ENCODE data around the gene MMP11.

Gene MMP11

DNA sequence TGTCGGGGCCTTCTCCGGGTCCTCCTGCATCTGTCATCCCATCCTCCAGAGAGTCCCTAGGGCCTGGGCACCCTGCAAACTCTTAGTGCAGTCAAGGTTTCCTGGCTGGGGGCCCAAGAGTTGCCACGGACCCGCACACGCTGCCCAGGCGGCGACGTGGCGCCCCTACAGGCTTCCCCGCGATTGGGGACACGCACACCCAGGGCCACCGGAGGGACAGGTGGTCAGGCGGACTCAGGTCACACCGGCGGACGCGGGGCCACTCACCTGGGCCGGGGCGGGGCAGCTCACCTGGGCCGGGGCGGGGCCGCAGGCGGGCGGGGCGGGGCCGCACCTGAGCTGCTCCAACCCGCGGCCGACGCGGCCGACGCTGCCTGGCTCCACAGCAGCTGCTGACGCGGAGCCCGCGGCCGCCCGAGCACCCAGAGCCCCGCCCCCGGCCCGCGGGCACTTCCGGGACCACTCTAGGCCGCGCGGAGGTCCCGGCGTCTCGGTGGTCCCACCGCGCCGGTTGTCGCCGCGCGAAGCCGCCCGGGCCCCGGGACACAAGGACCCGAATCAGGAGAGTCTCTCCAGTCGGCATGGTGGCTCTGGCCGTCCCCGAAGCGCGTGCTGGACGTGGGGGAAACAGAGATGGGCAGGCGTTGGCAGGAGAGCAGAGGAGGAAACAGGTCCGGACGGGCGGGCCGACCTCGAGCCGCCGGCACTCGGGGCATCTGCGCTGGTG lies 21.8 kb upstream of the MMP11 start, which contains the start of gene ZNF70:
ZNF70 (minus strand) TSS at position 399 of the 727 bp plus-strand sequence. CDS start 5,972 bp downstream, outside the sequence.
- peak within 1 kb of the TSS; percentile 87 for H3K9ac ChIP-seq (ENCODE audit: low read length)
- H3K4me1 ChIP-seq (ENCODE audit: control insufficient read depth, insufficient read depth, low read length) = peaks cover 9% of the 10 kb centered on the region
- H3K4me3 ChIP-seq (ENCODE audit: low read depth, low read length) = peak within 1 kb of the TSS; percentile 98
- H3K27ac ChIP-seq (ENCODE audit: low read depth, low read length) = peak within 1 kb of the TSS; percentile 82
- no peaks in the 10 kb centered on the region for H3K27me3 ChIP-seq (ENCODE audit: control insufficient read depth, insufficient read depth, low read length)
- no peaks in the 10 kb centered on the region for H3K9me3 ChIP-seq (ENCODE audit: control insufficient read depth, insufficient read depth, low read depth, low read length)
- H3K36me3 ChIP-seq (ENCODE audit: control insufficient read depth, insufficient read depth, low read length) = no peaks in the 10 kb centered on the region

DNA sequence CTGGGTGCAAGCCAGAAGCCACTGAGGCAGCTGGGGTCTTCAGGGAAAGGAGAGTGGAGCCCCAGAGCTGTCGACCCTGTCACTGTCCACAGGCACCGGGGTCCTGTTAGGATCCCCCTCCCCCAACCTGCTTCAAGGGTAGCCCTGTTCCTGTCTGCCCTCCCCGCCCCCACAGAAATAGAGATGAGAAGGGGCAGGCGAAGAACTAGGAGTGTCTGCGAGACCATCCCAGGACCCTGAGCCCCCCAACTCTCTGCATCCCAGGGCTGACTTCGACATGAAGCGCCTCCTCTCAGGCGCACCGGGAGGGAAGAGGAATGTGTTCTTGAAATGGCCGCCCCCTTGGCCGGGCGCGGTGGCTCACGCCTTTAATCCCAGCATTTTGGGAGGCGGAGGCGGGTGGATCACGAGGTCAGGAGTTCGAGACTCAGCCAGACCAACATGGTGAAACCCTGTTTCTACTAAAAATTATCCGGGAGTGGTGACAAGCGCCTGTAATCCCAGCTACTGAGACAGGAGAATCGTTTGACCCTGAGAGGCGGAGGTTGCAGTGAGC lies 21.1 kb upstream of the MMP11 start:
- Histone ChIP-seq H3K27ac (ENCODE audit: low read depth, low read length) (peak overlapping the region; percentile 82), H3K9ac (ENCODE audit: low read length) (peak overlapping the region; percentile 87), H3K36me3 (ENCODE audit: control insufficient read depth, insufficient read depth, low read length) (no peaks in the 10 kb centered on the region), H3K9me3 (ENCODE audit: control insufficient read depth, insufficient read depth, low read depth, low read length) (no peaks in the 10 kb centered on the region), H3K4me1 (ENCODE audit: control insufficient read depth, insufficient read depth, low read length) (peaks cover 9% of the 10 kb centered on the region), H3K4me3 (ENCODE audit: low read depth, low read length) (peak overlapping the region; percentile 98), H3K27me3 (ENCODE audit: control insufficient read depth, insufficient read depth, low read length) (no peaks in the 10 kb centered on the region)

DNA sequence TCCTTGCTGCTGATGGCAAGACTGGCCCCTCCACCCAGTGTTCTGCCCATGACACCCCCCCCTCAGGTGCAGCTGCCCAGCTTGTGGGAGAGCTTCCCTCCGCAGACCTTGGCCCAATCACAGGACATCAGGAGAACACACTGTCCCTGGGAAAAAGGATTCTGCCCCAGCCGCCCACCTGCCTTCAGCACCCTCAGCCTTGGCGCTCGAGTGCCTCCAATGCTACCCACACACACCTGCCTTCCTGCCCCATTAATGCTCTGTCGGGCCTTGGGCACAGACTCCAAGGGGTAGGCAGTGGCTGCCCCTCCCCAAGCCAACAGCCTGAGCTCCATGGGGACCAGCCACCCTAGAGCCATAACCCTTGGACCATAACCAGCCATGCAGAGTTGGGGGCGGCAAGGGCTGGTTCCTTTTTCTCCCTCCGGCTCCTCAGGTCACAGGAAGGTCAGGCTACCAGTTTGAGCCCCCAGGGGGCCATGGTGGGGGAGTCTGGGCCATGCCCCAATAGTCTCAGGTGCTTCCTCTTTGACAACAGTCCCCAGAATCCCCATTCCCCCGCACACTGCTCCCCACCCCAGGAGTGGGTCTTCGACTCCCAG lies 20.5 kb upstream of the MMP11 start:
- Histone ChIP-seq H3K36me3 (ENCODE audit: control insufficient read depth, insufficient read depth, low read length) (no peaks in the 10 kb centered on the region), H3K27ac (ENCODE audit: low read depth, low read length) (no peak overlapping the region), H3K9me3 (ENCODE audit: control insufficient read depth, insufficient read depth, low read depth, low read length) (no peaks in the 10 kb centered on the region), H3K9ac (ENCODE audit: low read length) (no peak overlapping the region), H3K27me3 (ENCODE audit: control insufficient read depth, insufficient read depth, low read length) (no peaks in the 10 kb centered on the region), H3K4me1 (ENCODE audit: control insufficient read depth, insufficient read depth, low read length) (peaks cover 14% of the 10 kb centered on the region), H3K4me3 (ENCODE audit: low read depth, low read length) (peak overlapping the region; percentile 98; the same call in 1 of the 2 replicates)

DNA sequence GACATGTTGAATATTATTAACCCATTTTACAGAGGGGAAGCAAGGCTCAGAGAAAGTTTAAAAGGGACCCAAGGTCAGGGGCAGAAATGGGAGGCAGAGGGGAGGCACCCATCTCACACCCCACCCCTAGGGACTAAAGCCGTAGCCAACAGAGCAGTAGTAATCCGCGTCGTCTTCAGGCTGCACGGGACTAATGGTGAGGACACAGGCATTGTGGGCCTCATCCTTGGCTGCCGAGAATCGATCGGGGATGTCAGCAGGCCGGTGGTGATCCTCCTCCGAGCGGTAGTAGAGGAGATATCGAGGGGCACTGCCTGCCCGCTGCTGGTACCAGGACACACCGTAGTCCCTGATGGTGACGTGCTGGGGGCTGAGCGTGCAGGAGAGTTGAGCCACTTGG lies 19.9 kb upstream of the MMP11 start:
- Histone ChIP-seq H3K9ac (ENCODE audit: low read length) (no peak overlapping the region), H3K36me3 (ENCODE audit: control insufficient read depth, insufficient read depth, low read length) (no peaks in the 10 kb centered on the region), H3K27me3 (ENCODE audit: control insufficient read depth, insufficient read depth, low read length) (no peaks in the 10 kb centered on the region), H3K4me1 (ENCODE audit: control insufficient read depth, insufficient read depth, low read length) (peaks cover 14% of the 10 kb centered on the region), H3K9me3 (ENCODE audit: control insufficient read depth, insufficient read depth, low read depth, low read length) (no peaks in the 10 kb centered on the region), H3K27ac (ENCODE audit: low read depth, low read length) (no peak overlapping the region), H3K4me3 (ENCODE audit: low read depth, low read length) (no peak overlapping the region)

DNA sequence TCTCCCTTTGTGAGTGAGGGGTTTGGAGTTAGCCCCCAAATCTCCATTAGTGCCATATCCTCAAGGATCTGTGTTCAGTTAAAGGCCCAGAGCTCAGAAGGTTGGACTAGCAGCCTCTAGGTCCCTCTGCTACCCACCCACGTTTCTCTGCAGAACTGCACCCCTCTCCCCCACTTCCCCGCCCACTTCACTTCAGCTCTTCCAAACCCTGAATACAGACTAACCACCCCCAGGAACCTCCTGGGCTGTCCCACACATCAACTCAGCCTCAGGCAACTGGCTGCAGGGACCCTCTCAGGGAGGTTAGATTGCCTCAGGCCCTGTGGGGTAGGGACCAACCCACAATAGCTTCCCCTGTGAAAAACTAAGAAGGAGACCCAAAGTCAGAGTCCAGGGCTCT lies 19.3 kb upstream of the MMP11 start:
- H3K27ac ChIP-seq (ENCODE audit: low read depth, low read length) = no peak overlapping the region

DNA sequence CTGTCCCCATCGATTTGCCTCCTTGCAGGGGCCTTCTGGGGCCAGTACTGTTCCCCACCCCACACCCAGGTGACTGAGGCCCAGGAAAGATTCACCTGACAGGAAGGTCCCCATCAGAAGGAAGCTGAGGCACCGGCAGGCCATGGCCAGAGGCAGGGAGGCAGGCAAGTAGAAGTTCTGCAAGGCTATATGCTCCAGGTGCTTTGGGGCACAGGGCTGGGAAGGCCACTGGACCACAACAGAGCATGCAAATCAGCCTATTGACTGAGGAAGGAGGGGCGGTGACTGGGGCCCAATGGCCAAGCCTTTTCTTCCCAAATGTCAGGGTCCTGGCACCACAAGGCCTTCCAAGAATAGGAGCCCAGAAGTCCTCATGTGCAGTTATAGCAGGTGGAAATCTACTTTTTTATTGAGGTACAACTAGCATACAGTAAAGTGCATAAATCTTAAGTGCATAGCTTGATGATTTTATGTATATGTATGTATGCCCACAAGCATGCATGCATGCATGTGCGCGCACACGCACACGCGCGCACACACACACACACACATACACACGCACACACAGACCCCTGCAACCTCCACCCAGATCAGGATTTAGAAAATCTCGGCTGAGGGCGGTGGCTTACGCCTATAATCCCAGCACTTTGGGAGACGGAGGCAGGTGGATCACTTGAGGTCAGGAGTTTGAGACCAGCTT lies 18.3 kb upstream of the MMP11 start, which contains the start of gene VPREB3:
VPREB3 (minus strand) TSS at position 206 of the 700 bp plus-strand sequence; CDS start at position 144, 62 bp downstream.
- Histone ChIP-seq H3K4me1 (ENCODE audit: control insufficient read depth, insufficient read depth, low read length) (peaks cover 14% of the 10 kb centered on the region), H3K36me3 (ENCODE audit: control insufficient read depth, insufficient read depth, low read length) (no peaks in the 10 kb centered on the region), H3K27ac (ENCODE audit: low read depth, low read length) (no peak within 1 kb of the TSS), H3K4me3 (ENCODE audit: low read depth, low read length) (no peak within 1 kb of the TSS), H3K27me3 (ENCODE audit: control insufficient read depth, insufficient read depth, low read length) (no peaks in the 10 kb centered on the region), H3K9ac (ENCODE audit: low read length) (no peak within 1 kb of the TSS), H3K9me3 (ENCODE audit: control insufficient read depth, insufficient read depth, low read depth, low read length) (no peaks in the 10 kb centered on the region)

More for the DNA sequence above, 19.3 kb upstream of the MMP11 start:
- H3K36me3 ChIP-seq (ENCODE audit: control insufficient read depth, insufficient read depth, low read length) = no peaks in the 10 kb centered on the region
- H3K9me3 ChIP-seq (ENCODE audit: control insufficient read depth, insufficient read depth, low read depth, low read length) = no peaks in the 10 kb centered on the region
- no peaks in the 10 kb centered on the region for H3K27me3 ChIP-seq (ENCODE audit: control insufficient read depth, insufficient read depth, low read length)
- peaks cover 14% of the 10 kb centered on the region for H3K4me1 ChIP-seq (ENCODE audit: control insufficient read depth, insufficient read depth, low read length)
- H3K9ac ChIP-seq (ENCODE audit: low read length) = no peak overlapping the region
- H3K4me3 ChIP-seq (ENCODE audit: low read depth, low read length) = no peak overlapping the region

DNA sequence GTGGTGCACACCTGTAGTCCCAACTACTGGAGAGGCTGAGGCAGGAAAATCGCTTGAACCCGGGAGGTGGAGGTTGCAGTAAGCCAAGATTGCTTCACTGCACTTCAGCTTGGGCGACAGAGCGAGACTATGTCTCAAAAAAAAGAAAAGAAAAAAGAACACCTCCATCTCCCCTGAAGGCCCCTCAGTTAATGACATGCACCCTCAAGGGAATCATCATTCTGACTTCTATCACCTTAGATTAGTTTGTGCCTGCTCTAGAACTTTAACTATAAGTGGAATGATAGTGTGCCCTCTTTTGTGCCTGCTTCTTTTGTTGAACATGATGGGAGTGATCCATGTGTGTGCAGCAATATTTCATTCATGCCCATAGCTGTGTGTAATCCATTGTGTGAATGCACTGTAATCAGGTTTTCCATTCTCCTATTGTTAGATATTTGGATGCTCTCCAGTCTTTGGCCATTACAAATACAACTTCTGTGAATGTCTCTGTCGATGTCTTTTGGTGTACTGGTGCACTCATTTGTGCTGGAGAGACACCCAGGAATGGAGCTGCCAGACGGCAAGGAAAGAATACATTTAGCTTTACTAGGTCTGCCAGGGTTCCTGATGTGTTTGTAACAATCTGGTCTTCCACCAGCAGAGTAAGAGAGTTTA lies 17.5 kb upstream of the MMP11 start:
- no peak overlapping the region for H3K27ac ChIP-seq (ENCODE audit: low read depth, low read length)
- no peaks in the 10 kb centered on the region for H3K27me3 ChIP-seq (ENCODE audit: control insufficient read depth, insufficient read depth, low read length)
- H3K4me1 ChIP-seq (ENCODE audit: control insufficient read depth, insufficient read depth, low read length) = peaks cover 8% of the 10 kb centered on the region; the same call in 1 of the 2 replicates
- no peak overlapping the region for H3K9ac ChIP-seq (ENCODE audit: low read length)
- no peaks in the 10 kb centered on the region for H3K9me3 ChIP-seq (ENCODE audit: control insufficient read depth, insufficient read depth, low read depth, low read length)
- H3K4me3 ChIP-seq (ENCODE audit: low read depth, low read length) = no peak overlapping the region
- no peaks in the 10 kb centered on the region for H3K36me3 ChIP-seq (ENCODE audit: control insufficient read depth, insufficient read depth, low read length)

DNA sequence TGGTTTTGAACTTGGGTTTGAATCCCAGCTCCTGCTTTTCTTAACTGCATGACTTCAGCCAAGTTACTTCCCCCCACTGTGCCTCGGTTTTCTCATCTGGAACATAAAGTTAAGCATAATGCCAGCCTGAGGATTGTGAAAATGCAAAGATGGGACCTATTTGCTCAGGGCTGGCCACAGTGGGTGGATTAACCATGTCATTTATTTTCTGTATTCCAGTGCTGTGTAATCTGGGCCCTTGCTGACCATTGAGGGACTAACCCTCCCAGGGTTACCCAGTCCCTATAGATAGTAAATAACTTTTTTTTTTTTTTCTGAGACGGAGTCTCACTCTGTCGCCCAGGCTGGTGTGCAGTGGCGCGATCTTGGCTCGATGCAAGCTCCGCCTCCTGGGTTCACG lies 16.9 kb upstream of the MMP11 start:
- H3K4me1 ChIP-seq (ENCODE audit: control insufficient read depth, insufficient read depth, low read length) = peaks cover 8% of the 10 kb centered on the region; the same call in 1 of the 2 replicates
- H3K27ac ChIP-seq (ENCODE audit: low read depth, low read length) = no peak overlapping the region

DNA sequence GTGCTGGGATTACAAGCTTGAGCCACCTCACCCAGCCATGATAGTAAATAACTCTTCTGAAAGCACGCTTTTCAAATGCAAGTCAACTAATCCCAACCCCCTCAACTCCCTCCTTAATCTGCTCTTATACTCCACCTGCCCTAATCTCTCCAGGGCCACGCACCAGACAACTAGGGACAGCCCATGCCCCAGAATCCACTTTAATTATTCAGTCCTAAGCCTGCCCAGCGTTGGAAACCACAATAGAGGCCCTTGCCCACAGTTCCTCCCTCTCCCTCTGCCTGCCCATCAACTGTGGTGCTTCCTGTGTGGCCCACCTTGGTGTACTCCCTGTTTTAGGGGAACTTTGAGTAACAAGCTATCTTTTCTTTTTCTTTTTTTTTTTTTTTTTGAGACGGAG lies 15.8 kb upstream of the MMP11 start:
- H3K9ac ChIP-seq (ENCODE audit: low read length) = no peak overlapping the region
- H3K27me3 ChIP-seq (ENCODE audit: control insufficient read depth, insufficient read depth, low read length) = no peaks in the 10 kb centered on the region
- no peaks in the 10 kb centered on the region for H3K9me3 ChIP-seq (ENCODE audit: control insufficient read depth, insufficient read depth, low read depth, low read length)
- peaks cover 8% of the 10 kb centered on the region; the same call in 1 of the 2 replicates for H3K4me1 ChIP-seq (ENCODE audit: control insufficient read depth, insufficient read depth, low read length)
- no peaks in the 10 kb centered on the region for H3K36me3 ChIP-seq (ENCODE audit: control insufficient read depth, insufficient read depth, low read length)
- H3K4me3 ChIP-seq (ENCODE audit: low read depth, low read length) = no peak overlapping the region
- no peak overlapping the region for H3K27ac ChIP-seq (ENCODE audit: low read depth, low read length)

More for the DNA sequence above, 16.9 kb upstream of the MMP11 start:
- Histone ChIP-seq H3K9me3 (ENCODE audit: control insufficient read depth, insufficient read depth, low read depth, low read length) (no peaks in the 10 kb centered on the region), H3K27me3 (ENCODE audit: control insufficient read depth, insufficient read depth, low read length) (no peaks in the 10 kb centered on the region), H3K4me3 (ENCODE audit: low read depth, low read length) (no peak overlapping the region), H3K9ac (ENCODE audit: low read length) (no peak overlapping the region), H3K36me3 (ENCODE audit: control insufficient read depth, insufficient read depth, low read length) (no peaks in the 10 kb centered on the region)

DNA sequence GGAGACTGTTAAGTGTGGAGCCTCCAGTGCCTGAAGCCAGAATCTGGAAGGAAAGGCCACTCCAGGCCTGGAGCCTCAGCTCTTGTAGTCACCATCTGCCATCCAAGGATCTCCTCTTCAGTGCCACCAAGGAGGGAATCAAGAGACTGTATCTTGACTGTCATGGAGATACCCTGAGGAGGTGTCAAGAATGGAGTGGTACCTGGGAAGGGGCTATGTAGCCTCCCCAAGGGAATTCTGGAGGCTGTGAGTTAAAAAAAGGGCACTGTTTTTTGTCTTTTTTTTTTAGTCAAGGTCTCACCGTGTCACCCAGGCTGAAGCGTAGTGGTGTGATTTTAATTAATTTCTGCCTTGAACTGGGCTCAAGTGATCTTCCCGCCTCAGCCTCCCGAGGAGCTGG lies 13.1 kb upstream of the MMP11 start:
- no peaks in the 10 kb centered on the region for H3K27me3 ChIP-seq (ENCODE audit: control insufficient read depth, insufficient read depth, low read length)
- H3K4me3 ChIP-seq (ENCODE audit: low read depth, low read length) = no peak overlapping the region
- H3K9ac ChIP-seq (ENCODE audit: low read length) = no peak overlapping the region
- no peaks in the 10 kb centered on the region for H3K9me3 ChIP-seq (ENCODE audit: control insufficient read depth, insufficient read depth, low read depth, low read length)
- no peak overlapping the region for H3K27ac ChIP-seq (ENCODE audit: low read depth, low read length)
- 0 out of 2 replicates have a peak, but pooled peaks cover 3% of the 10 kb centered on the region for H3K36me3 ChIP-seq (ENCODE audit: control insufficient read depth, insufficient read depth, low read length)
- peaks cover 24% of the 10 kb centered on the region for H3K4me1 ChIP-seq (ENCODE audit: control insufficient read depth, insufficient read depth, low read length)
